Activated CD4-positive, alpha-beta T cell treated with anti-CD3 and anti-CD28 coated beads, Interleukin-2, amount 50 U/mL, for 16 hours (primary cell): ENCODE measurements around the gene PGAM2.

Experiments used
- DNase-seq: peaks from one replicate; pipeline ENCODE4 v3.0.0-alpha.2; 2020

The PGAM2 gene

DNA sequence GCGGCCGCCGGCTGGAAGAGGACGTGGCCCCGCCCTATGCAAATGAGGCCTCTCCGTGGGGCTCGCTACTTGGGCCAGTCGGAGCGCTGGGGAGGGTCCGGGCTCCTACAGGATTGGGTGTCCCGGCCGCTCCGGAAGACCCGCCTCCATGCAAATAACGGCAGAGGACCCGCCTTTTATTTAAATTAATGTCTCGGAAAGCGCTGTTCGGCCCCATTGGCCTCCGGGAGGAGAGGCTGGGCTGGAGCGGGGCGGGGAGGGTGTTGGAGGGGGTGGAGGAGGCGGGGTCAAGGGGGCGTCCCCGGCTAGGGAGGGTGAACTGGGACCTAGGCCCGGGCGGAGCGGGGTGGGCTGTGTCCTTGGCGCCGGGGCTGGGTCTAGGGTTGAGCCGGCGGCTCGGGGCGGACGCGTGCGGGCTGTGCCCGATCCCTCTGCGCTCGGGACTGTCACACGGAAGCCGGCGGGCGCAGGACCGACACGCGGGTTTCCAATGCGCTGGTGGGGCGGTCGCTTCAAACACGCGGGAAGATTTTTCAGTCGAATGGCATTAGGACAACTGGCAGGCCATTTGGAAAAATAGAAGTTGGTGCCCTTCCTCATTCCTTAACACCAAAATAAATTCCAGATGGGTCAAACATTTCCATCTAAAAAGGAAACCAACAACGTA lies 17.3 kb upstream of the PGAM2 start:
- DNase-seq, result peak; percentile 100

DNA sequence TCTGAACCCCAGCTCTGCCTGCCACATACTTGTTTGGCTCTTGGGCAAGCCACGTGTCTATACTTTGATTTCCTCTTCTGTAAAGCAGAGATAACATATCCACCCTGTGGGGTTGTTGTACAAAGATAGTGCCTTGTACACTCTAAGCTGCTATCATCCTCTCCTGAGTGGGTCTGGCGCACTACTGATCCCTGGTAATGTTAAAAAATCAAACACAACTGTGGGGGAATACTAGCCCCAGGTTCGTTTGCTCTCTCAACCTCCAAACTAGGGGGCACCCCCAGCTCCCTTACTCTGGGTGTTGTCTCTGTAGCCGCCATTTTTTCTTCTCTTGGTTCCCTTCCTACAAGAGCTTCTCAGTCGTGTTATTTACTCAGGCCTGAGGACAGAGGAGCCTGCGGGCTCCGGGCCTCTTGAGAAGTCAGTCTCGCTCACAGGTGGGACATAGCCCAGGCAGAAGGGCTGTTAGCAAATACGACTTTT lies 15.9 kb upstream of the PGAM2 start:
- DNase-seq, result peak; percentile 58

DNA sequence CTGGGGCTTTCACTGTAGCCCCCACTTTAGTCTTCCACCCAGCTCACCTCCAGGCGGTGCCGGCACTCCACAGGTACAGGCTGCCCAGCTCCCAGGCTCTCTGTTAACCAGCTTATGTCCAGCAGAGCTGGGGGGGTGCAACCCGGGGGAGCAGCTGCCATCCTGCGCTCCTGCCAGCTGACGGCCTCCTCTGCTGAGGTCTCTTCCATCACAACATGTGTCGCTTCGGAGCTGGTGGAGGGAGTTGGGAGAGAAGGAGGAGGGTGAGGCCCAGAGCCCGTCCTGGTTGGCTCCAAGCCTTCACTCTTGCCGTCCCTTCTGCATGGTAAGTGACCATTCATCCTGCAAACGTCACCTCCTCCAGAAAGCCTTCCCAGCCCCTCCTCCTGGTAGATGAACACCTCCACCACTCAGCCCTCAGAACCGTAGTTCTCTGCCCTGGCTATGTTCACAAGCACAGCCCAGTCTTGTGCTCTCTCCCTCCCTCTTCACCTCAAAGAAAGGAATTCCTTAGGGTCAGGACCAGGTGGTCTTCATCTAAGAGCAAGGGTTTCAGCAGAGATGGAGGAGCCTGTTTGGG lies 15.4 kb upstream of the PGAM2 start:
- DNase-seq, result no peak

DNA sequence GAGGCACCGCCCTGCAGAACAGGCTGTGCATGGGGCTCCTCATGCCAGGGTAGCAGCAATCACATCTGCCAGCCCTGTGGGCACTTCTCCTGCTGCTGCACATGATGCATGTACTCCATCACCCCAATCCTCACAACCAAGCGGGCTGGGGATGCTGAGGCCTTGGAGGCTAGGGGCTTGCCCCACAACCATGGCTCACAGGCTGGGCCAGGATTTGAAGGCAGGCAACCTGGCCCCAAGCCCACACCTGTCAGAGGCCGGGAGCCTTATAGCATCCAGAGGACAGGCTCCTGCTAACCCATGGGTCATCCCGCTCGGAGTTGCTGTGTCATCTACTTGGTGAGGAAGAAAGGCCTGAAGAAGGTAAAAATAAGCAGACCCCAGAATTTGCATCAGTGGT lies 14.8 kb upstream of the PGAM2 start:
- no peak for DNase-seq

DNA sequence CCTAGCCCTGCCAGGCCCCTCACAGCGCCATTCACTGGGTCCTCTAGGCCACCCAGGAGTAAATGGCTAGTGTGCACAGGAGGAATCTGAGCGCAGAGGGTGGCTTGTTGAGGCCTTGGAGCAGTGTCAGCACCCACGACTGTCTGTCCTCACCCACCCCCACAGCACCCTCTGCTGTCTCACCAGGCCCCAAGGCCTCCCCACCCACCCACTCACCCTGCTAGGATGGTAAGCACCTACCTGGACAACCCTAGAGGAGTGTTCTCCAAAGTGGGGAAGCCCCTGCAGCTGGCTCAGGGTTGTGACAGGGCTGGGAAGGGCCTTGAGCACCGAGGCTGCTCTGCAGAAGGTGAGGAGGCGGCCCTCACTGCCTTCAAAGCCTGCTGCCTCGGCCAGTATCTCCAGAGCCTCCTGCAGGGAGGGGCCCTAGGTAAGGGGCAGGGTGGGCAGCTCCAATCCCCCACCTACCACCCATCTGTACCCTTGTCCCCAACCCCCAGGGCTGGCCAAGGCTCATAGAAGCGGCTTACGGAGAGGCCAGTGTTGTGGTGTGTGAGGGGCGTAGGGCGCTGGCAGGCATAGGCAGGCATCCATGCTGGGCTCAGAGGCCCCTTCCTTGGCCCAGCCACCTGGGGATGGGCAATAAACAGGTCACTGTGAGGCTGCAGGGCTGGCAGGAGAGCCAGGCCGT lies 14.1 kb upstream of the PGAM2 start:
- DNase-seq, result no peak

DNA sequence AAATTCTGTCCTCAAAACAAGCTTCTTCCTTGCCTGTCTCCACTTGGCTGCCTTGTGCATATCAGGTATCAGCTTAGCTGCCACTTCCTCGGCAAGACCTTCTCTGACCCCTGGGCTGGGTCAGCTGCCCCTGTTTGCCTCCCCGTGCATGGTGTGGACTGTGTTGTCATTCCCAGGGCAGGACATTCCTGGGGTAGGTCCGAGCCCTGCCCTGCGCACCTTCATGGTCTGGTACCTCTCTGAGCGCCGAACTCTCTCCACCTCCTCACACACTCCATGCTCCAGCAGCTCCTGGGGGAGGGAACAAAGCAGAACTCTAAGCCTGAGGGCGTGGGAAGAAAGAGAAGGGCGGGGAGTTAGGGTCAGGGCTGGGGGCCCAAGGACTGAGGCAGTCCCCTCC lies 13.2 kb upstream of the PGAM2 start:
- no peak for DNase-seq

DNA sequence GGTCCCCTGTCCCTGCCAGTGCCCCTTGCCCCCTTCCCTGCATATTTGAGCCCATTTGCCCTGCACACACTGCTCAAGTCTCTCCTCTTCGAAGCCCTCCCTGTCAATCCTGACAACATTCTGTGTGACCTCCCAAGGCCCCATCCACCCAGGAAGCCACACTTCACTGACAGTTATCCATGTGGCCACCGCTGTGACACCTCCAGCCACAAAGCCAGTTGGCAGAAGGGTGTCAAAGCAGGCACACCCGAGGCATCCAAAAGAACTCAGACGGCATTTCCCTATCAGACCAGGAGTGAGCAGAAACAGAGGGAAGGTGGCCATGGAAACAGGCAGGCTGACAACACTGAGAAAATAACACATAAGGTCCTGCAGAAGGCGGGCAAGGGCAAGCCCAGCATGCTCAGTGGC lies 12.3 kb upstream of the PGAM2 start:
- no peak for DNase-seq

DNA sequence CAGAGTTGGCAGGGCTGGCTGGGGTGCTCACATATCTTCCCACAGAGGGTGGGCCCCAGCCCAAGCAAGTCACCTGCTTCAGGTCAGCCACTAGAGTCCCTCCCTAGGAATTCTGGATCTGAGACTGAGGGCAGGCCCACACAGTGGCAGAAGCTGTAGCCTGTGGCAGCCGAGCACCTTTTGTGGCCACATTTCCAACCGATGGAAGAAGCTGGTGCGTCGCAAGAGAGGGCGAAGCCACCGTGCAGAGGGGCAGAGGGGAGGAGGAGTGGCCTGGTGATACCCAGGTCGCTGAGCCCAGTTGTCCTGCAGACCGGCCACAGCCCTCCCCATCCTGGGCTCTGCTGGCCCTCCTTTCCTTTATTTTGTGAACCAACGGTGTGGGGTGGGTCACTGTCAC lies 11.7 kb upstream of the PGAM2 start:
- no peak for DNase-seq

DNA sequence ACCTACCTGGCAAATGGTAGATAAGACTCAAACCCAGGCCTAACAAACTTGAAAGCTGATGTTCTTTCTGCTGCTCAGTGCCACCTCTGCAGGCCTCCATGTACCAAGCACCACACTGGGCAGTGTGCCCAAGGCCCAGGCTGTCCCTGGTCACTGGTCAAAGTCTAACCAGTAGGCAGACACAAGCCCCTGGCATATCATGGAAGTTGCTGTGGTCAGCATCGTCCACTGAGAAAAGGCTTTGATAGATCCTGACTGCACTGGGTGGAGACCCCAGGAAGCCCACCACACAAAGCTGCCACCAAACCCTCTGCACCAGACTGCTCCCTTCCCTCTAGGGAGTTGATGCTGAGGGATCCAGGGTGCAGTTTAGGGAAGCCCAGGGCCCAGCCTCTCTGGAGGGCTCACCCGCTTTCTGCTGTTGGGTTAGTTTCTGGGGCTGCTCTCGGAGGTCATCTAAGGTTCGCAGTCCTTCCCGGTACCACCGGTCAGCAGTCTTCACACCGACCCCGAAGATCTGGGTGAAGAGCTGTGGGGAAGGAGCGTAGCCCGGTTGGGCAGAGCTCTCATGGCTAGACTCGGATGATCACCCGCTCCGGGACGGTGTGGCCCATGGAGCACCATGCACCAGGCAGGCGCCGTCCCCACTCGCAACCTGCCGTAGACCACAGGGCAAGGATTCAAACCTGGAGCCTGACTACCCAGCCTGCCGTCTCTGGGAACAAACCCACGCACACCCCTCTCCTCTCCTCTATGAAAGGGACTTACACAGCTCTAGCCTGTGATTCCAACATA lies 10.9 kb upstream of the PGAM2 start:
- no peak for DNase-seq

DNA sequence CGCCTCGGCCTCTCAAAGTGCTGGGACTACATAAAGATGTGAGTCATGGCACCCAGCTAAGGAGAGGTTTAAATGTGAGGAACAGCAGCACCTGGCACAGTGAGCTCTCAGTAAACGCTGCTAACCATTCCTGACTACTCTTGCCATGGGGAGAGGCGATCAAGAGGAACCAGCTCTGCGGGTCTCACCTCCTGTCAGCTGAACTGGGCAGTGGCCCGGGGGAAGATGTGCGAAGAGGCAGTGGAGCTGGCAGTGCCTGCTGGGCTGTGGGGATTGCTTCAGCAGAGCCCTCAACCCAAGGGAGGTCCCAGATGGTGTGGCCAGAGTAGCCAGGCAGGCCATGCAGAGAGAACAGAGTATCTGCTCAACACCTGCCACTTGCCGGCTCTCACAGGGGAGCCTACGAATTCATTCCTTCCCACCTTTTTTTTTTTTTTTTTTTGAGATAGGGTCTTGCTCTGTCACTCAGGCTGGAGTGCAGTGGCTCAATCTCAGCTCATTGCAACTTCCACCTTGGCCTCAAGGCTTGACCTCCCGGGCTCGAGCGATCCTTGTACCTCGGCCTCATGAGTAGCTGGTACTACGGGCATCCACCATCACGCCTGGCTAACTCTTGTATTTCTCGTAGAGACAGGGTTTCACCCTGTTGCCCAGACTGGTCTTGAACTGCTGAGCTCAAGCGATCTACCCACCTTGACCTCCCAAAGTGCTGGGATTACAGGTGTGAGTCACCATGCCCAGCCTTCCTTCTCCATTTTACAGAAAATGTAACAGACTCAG lies 10.1 kb upstream of the PGAM2 start:
- no peak for DNase-seq

DNA sequence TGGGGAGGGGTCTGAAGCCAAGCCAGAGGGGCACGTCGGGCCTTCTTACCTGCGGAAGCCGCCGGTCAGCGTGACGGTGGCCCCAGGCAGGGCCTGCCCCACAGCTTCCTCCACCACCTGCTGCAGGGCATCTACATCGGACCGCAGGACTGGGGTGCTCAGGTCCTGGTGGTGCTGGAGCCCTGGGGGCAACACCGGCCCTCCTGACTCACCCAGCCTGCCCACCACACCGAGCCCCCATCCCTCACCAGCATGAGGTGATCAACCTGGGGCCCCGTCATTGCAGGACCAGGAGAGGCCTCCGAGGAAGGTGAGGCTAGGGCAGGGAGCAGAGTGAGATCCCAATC lies 9.0 kb upstream of the PGAM2 start:
- no peak for DNase-seq

DNA sequence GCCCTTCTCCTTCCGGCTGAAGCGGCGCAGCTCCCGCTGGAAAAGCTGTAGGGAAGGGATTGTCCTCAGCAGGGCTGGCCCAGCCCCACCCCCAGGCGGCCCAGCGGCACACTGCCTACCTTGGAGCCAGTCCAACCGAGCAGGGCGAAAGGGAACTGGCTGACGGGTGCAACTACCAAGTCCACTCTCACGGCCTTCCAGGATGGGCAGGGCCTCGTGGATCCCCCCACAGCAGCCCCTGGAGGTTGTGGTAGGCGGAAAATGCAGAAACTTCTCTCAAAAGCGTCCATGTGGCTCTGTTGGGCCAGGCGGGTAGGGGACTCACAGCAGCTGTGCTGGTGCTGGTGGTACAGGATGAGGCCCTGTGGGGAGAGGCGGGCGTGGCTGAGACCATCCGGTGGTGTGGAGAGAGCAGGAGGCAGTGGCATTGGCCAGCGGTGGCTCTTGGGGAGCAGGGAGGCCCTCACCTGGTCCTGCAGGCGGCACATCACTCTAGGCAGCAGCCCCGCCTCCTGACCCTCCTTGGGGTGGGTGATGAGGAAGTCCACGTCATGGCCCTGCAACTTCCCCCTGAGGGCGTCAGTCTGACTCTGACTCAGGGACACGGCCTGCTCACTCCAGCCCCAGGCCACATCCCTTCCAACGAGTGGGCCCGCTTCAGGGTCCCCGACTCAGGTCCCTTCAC lies 8.4 kb upstream of the PGAM2 start:
- DNase-seq, result no peak

DNA sequence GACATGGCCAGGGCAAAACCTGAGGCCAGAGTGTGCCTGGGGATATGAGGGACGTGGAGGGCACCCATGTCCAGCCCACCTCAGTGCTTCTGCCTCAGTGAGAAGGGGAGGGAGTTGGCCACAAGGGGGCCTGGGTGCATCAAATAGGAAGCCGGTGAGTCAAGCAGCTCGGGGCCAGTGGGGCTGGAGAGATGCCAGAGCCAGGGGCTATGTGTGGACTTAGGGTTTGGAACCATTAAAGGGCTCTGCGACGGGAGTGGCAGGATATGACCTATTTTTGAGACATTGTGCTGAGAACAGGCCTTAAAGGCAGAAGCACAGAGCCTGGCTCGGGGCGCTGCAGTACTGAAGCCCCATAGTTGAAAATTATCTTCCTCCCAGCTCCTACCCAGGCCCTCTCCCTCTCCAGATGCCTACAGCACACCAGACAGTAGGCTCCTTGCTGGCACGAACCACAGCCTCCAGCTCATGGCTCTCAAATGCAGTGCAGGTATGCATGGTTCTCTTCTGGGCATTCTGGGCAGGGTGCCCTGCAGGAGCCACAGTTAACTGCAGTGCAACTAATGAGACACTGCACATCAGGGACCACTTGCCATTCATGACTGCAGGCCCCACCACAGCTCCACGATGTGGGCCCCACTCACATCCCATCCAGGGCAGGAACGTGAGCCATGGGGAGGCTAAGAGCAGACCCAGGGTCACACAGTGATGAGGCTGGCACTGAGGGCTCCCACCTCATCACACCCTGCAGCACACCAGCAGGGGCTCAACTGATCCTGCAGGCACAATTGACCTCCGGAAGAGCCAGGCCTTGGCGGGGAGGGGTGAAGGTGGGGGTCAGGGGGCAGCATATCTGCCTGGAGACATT lies 7.2 kb upstream of the PGAM2 start:
- no peak for DNase-seq

DNA sequence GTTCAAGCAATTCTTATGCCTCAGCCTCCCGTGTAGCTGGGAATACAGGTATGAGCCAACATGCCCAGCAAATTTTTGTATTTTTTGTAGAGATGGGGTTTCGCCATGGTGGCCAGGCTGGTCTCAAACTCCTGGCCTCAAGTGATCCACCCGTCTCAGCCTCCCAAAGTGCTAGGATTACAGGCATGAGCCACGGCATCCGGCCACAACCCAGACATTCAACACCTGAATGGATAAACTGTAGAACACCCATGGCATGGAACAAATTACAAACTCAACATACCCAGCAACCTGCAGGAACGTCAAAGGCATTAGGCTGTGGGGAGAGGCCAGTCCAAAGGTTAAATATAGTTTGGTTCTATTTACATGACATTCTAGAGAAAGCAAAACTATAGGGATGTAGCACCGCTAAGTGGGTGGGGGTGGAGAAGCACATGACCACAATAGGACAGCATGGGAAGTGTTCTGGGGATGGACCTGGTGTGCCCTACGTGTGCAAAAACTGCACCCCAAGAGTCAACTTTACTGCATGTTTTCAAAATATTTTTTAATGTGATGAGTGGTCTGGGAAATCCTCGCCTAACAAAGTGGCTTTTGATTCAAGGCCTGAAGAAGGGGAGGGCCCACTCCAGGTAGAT lies 6.5 kb upstream of the PGAM2 start:
- DNase-seq, result no peak

DNA sequence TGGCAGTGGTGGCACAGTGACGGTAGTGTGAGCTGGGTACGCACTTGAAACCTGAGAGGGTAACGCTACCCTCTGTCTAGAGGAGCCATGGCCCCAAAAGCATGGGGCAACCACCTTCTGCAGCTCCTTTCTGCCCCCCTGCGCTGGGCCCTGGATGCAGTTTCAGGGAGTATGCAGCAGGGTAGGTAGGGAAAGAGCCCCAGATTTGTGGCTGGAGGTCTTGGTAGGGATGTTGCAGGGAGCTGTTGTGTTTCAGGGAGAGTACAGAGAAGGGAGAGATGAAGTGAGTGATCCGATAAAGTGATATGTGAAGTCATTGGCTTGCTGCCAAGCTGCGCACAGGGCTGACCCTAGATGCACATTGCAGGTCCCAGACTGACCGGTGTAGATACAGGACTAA lies 2.7 kb upstream of the PGAM2 start:
- DNase-seq, result no peak

DNA sequence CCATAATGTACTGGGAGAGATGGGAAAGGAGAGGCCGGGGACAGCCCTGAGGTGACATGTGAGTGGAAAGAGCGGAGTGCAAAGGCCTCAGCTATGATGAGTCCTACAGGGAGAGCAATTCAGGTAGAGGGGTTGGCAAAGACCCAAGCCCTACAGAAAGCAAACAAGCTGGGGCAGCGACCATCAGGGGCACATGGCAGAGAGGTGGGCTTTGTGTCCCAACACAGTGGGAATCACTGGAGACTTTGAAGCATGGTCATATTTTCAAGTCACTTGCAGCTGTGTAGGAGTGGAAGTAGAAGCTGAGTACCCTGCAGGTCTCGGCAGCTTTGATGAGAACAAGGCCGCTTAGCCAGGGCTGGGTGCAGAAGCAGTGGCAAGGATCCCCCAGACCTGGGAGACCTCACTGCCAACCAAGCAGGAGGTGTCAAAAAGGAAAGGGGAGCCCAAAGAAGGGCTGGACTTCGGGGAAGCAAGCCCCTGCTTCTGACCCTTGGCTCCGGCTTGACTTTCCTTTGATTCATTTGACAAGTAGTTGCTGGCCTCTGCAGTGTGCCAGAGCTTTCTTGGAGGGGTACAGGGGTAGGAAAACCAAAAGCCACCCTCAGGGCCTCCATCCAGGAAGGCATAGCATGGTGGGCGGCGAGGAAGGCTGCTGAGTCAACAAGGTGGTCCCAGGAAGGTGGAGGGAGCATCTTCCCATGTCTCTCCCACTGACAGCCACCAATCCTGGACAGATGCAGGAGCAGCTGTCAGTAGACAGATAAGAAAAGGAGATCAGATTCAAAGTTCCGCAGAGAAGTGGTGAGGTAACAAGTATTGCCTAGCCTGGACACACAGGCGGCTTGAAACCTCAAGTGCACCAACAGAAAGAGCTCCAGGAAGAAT lies 1.9 kb upstream of the PGAM2 start:
- no peak for DNase-seq

DNA sequence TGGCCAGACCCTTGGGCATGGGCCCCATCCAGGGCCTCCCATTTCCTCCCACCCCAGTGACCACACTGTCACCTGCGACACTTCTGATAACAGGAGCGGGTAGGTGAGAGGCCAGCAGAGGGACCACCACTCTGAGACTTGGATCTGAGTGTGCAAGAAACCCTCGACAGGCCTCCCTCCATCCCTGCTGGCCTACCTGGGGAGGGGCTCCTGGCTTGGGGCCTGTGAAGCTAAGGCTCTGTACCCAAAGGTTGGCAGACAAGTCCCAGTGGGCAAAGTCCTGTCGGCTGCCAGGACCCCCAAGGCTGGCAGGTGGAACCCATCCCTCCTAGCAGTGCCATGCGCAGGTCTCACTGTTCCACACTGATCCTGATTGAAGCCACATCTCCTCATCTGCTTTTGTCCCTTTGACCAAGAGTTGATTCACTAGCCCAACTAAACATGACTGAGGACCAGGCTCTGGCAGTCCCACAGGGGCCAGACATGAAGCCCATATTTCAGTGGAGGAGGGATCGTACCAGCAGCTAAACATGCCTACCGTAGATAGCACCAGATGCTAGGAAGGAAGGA lies 1.2 kb upstream of the PGAM2 start:
- no peak for DNase-seq

DNA sequence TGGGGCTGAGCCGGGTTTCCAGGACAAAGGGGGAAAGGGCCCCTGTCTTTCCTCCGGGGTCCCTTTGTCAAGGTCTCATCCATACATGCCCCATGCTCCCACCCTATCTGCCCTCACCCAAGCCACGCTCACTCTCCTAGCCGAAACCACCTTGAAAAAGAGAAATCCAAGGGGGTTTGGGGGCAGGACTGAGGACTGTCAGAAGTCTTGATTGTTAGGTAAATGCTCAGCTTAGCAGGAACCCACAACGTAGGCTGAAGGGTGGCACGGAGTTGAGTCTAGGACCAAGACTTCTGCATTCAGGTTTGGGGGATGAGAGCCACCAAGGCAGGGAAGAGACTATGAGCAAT lies 719 bp upstream of the PGAM2 start:
- DNase-seq, result no peak

DNA sequence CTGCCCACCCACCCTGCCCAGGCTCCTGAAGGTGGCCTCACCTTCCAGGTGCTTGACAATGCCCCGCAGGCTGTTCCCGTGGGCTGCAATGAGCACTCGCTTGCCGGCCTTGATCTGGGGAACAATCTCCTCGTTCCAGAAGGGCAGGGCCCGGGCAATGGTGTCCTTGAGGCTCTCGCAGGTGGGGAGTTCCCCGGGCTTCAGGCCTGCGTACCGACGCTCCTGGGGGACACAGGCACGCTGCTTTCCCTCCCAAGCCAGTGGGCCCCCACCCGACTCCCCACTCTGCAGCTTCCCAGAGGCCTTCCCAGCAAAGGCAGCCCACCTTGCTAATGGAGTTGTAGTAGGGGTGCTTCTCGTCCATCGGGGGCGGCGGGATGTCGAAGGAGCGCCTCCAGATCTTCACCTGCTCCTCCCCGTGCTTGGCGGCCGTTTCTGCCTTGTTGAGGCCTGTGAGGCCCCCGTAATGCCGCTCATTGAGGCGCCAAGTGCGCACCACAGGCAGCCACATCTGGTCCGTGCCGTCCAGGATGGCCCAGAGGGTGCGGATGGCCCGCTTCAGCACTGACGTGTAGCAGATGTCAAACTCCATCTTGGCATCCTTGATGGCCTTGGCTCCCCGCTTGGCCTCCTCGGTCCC lies 456 bp downstream of the PGAM2 start:
- DNase-seq, result no peak
